GM12878 (cell line): ENCODE results near the gene PLA2G6. TPM values are rescaled to one million over a fixed set of nuclear protein-coding genes. Genes with fewer than 3 reads are reported as not detected.
"Not testable (repeated sequence)": the region's sequence is repeated elsewhere in the genome, so short reads cannot be mapped to it uniquely, and the experiment has no call there.

ENCODE experiments used
- ATAC-seq: fragments of 200-7000 bp; cut with Tn5 transposase; 3 replicates; pipeline ENCODE4 v1.9.1; 2020; ENCODE audit warnings: mild to moderate bottlenecking, moderate library complexity
- BruUV-seq: library from RNA; stranded (reverse); fragments of 400-500 nt; replicated peaks from 2 replicates; lab custom pipeline; 2021; lab: Mats Ljungman, UMichigan
- CTCF ChIA-PET: fragments of 300-600 bp; sonication (Branson Sonifier 250); formaldehyde crosslinking; extraction: SDS; loops from one replicate; lab custom pipeline; 2021; ENCODE audit warnings: inconsistent platforms; lab: Yijun Ruan, JAX
- POLR2A ChIA-PET: fragments of 350-600 bp; formaldehyde crosslinking; extraction: SDS; loops from one replicate; lab custom pipeline; 2021; ENCODE audit warnings: inconsistent platforms; lab: Charles Lee
- RAD21 ChIA-PET: fragments of 300-600 bp; sonication (Branson Sonifier 250); formaldehyde crosslinking; loops from one replicate; lab custom pipeline; 2023; ENCODE audit warnings: antibody characterized with exemption; ENCODE audit not compliant: unreplicated experiment; lab: Charles Lee
- SMC1A ChIA-PET: fragments of 300-600 bp; sonication (Branson Sonifier 250); formaldehyde crosslinking; loops from one replicate; lab custom pipeline; 2023; ENCODE audit not compliant: unreplicated experiment, uncharacterized antibody; lab: Charles Lee
- DNase-seq: peaks from one replicate; pipeline ENCODE4 v3.0.0-alpha.2; 2011; ENCODE audit warnings: low read depth, low spot score
- FAIRE-seq: peaks from 3 replicates; lab custom pipeline; 2011; peaks lifted over from hg19 to GRCh38; lab: Jason Lieb, UNC
- H2AFZ ChIP-seq: 2 replicates; pipeline ENCODE4 v1.6.0; 2011; ENCODE audit warnings: low read depth, low read length, control low read depth; ENCODE audit not compliant: control insufficient read depth
- H3K27ac ChIP-seq: 2 replicates; pipeline ENCODE4 v1.5.1; 2011; ENCODE audit warnings: control low read depth; ENCODE audit not compliant: control insufficient read depth, insufficient read depth
- H3K27me3 ChIP-seq, 2 experiments: replicated peaks in 1 of 2; 2 replicates each; pipeline versions ENCODE4 v1.6.0 to v1.6.1; 2011; ENCODE audit warnings: low read length in 1 of 2; ENCODE audit not compliant: control insufficient read depth in 2 of 2, insufficient read depth in 2 of 2
- H3K36me3 ChIP-seq, 2 experiments: 2 replicates each; pipeline ENCODE4 v1.5.1; 2011; ENCODE audit warnings: low read length in 1 of 2; ENCODE audit not compliant: control insufficient read depth in 2 of 2, insufficient read depth in 2 of 2
- H3K4me1 ChIP-seq: 2 replicates; pipeline ENCODE4 v1.6.1; 2011; ENCODE audit warnings: mild to moderate bottlenecking, low read length, moderate library complexity, mixed read lengths; ENCODE audit not compliant: control insufficient read depth, insufficient read depth
- H3K4me2 ChIP-seq: 2 replicates; pipeline ENCODE4 v1.6.0; 2011; ENCODE audit warnings: control low read depth; ENCODE audit not compliant: control insufficient read depth, insufficient read depth
- H3K4me3 ChIP-seq: fragments of 200-600 bp; sonication (generic); 2 replicates; pipeline ENCODE4 v1.5.1; 2016
- H3K79me2 ChIP-seq: 2 replicates; pipeline ENCODE4 v1.6.0; 2011; ENCODE audit warnings: low read length; ENCODE audit not compliant: control insufficient read depth, insufficient read depth
- H3K9ac ChIP-seq: 2 replicates; pipeline ENCODE4 v1.8.0; 2011; ENCODE audit warnings: low read length, control low read depth, mixed read lengths; ENCODE audit not compliant: control insufficient read depth, insufficient read depth
- H3K9me3 ChIP-seq: replicated peaks from 3 replicates; pipeline ENCODE4 v1.5.1; 2011; ENCODE audit warnings: mild to moderate bottlenecking, low read length; ENCODE audit not compliant: control insufficient read depth, insufficient read depth
- H4K20me1 ChIP-seq: 2 replicates; pipeline ENCODE4 v1.6.0; 2011; ENCODE audit not compliant: control insufficient read depth, insufficient read depth
- GATAD2B ChIP-seq: fragments of 450-650 bp; conservative IDR thresholded peaks from 2 replicates; pipeline ENCODE4 v1.6.1; 2017; ENCODE audit warnings: low read depth, mild to moderate bottlenecking, moderate library complexity
- MEF2A ChIP-seq: IDR thresholded peaks from 2 replicates; pipeline ENCODE4 v1.6.1; 2011; ENCODE audit warnings: low read depth, mild to moderate bottlenecking, low read length, moderate library complexity; ENCODE audit not compliant: insufficient read depth
- TARDBP ChIP-seq: IDR thresholded peaks from 2 replicates; pipeline ENCODE4 v1.6.1; 2016; ENCODE audit warnings: borderline replicate concordance
- WGBS: methylation state at CpG from one replicate; pipeline ENCODE4 v1.1.6; 2016; ENCODE audit warnings: low lambda C conversion rate; ENCODE audit not compliant: insufficient replicate concordance, insufficient coverage; ENCODE audit errors: missing lambda C conversion rate; 5-methylcytosine and 5-hydroxymethylcytosine counted together
- in situ Hi-C: fragments of 300-500 bp; cut with MboI; formaldehyde crosslinking; loops from 9 replicates; pipeline ENCODE4 v1.14.3; 2018; ENCODE audit warnings: mixed read lengths
- intact Hi-C: fragments of 100-400 bp; cut with micrococcal nuclease; formaldehyde crosslinking; loops from one replicate; pipeline ENCODE4 v1.14.2; 2022; ENCODE audit not compliant: unreplicated experiment
- polyA plus RNA-seq, 11 experiments: library from polyadenylated mRNA; depleted of rRNA in 4 of 11; unstranded in 6 of 11; stranded (reverse) in 5 of 11; fragments of >200 nt; fragmentation: Nextera tagmentation in 4 of 11; fragmentation: Illumina TruSeq in 1 of 11; extraction: Ambion mirVana in 4 of 11; extraction: Trizol in 1 of 11; gene quantifications; 1 replicate in 1 of 11; 2 replicates in 10 of 11; pipeline versions ENCODE4 v1.2.1 to v1.2.3, GENCODE V29; 2011 to 2016; ENCODE audit warnings: inconsistent platforms in 2 of 11, missing spikeins in 2 of 11, low read depth in 1 of 11
- total RNA-seq, 4 experiments: library from RNA; depleted of rRNA in 3 of 4; stranded (reverse); fragments of >200 nt in 3 of 4; fragmentation: Illumina TruSeq in 1 of 4; extraction: Trizol in 1 of 4; gene quantifications; 2 replicates each; pipeline versions ENCODE4 v1.2.1 to v1.2.3, GENCODE V29; 2013 to 2021

PLA2G6 gene
- total and polyA plus RNA-seq, 10 of the 15 experiments (the other 5 are each of a cell fraction or from before 2014, with no cell fraction given) = 0.15 to 42.2 (median 15.8) TPM

DNA sequence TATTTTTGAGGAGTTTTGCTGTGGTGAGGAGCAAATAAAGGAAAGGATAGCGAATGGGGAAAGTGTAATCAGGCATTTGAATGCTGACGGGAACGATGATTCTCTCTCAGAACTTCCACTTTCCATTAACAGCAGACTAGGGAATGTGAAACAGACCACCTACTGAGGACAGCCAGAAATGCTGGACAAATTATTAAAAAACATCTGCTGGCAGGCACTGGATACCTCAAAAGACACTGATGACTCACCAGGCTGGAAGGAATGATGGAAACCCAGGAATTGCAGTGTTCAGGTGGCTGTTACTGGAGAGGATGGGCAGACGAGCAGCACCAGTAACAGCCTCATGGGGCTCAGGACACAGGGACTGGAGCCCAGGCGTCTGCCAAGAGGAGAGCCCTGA lies 33.4 kb downstream of the PLA2G6 start:
- no peak for TF ChIP-seq MEF2A
- no peak for TF ChIP-seq GATAD2B
- no peak for TF ChIP-seq TARDBP
- H3K4me2 ChIP-seq = no peak overlapping the region
- no peak overlapping the region for H2AFZ ChIP-seq
- no peaks in the 10 kb centered on the region for H3K79me2 ChIP-seq
- no peak for DNase-seq
- no TSS peak for BruUV-seq
- no peaks in the 10 kb centered on the region for H3K9me3 ChIP-seq
- ATAC-seq = no peak
- CTCF ChIA-PET = no interaction called here
- no peak overlapping the region for H3K27ac ChIP-seq
- 89% methylated on average over 5 of the region's 5 CpGs for WGBS
- no peak overlapping the region for H3K4me3 ChIP-seq
- SMC1A ChIA-PET = no interaction called here
- RAD21 ChIA-PET = no interaction called here
- FAIRE-seq = no peak
- H3K9ac ChIP-seq = no peak overlapping the region
- no peaks in the 10 kb centered on the region for H3K27me3 ChIP-seq
- in situ Hi-C loops = no loop called here
- intact Hi-C loops = no loop called here
- H3K4me1 ChIP-seq = peaks cover 8% of the 10 kb centered on the region
- no peaks in the 10 kb centered on the region for H4K20me1 ChIP-seq
- POLR2A ChIA-PET = no interaction called here
- H3K36me3 ChIP-seq = no peaks in the 10 kb centered on the region

DNA sequence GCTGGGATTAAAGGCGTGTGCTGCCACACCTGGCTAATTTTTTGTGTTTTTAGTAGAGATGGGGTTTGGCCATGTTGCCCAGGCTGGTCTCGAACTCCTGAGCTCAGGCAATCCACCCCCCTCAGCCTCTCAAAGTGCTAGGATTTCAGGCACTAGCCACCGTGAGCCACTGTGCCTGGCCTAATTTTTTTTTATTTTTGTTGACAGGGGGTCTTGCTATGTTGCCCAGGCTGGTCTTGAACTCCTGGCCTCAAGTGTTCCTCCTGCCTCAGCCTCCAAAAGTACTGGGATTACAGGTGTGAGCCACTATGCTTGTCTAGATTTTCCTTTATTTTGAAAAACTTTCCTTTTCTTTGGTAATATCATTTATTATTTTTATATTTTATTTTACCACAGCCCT lies 35.5 kb downstream of the PLA2G6 start:
- BruUV-seq, CTCF ChIA-PET, DNase-seq, H3K4me1 ChIP-seq, H3K9me3 ChIP-seq, FAIRE-seq, intact Hi-C loops, POLR2A ChIA-PET, H3K79me2 ChIP-seq, H3K4me3 ChIP-seq, H3K27me3 ChIP-seq, H3K36me3 ChIP-seq, ATAC-seq, H3K27ac ChIP-seq, H2AFZ ChIP-seq, H4K20me1 ChIP-seq, H3K9ac ChIP-seq, SMC1A ChIA-PET, in situ Hi-C loops, H3K4me2 ChIP-seq: not testable (repeated sequence)
- RAD21 ChIA-PET = interaction anchor here (1.0 kb wide), 1 partner anchor 57 kb away, joined by 3 read pairs; no protein-coding TSS in a partner anchor
- 76% methylated on average over 3 of the region's 3 CpGs for WGBS
